Glutamatergic neuron (in vitro differentiated cells): ENCODE measurements around the gene FUT4. TPM values are rescaled to one million over a fixed set of nuclear protein-coding genes. Genes with fewer than 3 reads are reported as not detected.
"Not testable (repeated sequence)": the region's sequence is repeated elsewhere in the genome, so short reads cannot be mapped to it uniquely, and the experiment has no call there.

Source experiments
- DNase-seq: peaks from one replicate; pipeline ENCODE4 v3.0.0; 2022
- H3K27ac Mint-ChIP-seq: one replicate; pipeline ENCODE4 v1.8.0; 2020; ENCODE audit warnings: mild to moderate bottlenecking, mixed read lengths, inconsistent platforms; ENCODE audit not compliant: unreplicated experiment
- H3K27me3 Mint-ChIP-seq: one replicate; pipeline ENCODE4 v1.8.0; 2020; ENCODE audit warnings: mild to moderate bottlenecking, moderate library complexity, mixed read lengths, inconsistent platforms; ENCODE audit not compliant: unreplicated experiment
- H3K36me3 Mint-ChIP-seq: one replicate; pipeline ENCODE4 v1.8.0; 2020; ENCODE audit warnings: mild to moderate bottlenecking, mixed read lengths, inconsistent platforms; ENCODE audit not compliant: unreplicated experiment
- H3K4me1 Mint-ChIP-seq: one replicate; pipeline ENCODE4 v1.8.0; 2020; ENCODE audit warnings: mild to moderate bottlenecking, low read depth, mixed read lengths, inconsistent platforms; ENCODE audit not compliant: unreplicated experiment
- H3K4me3 Mint-ChIP-seq: one replicate; pipeline ENCODE4 v1.8.0; 2020; ENCODE audit warnings: mild to moderate bottlenecking, mixed read lengths, inconsistent platforms; ENCODE audit not compliant: unreplicated experiment
- H3K9me3 Mint-ChIP-seq: one replicate; pipeline ENCODE4 v1.8.0; 2020; ENCODE audit warnings: mild to moderate bottlenecking, moderate library complexity, mixed read lengths, inconsistent platforms; ENCODE audit not compliant: unreplicated experiment
- CTCF ChIP-seq: fragments of 200-600 bp; sonication (generic); IDR thresholded peaks from one replicate; pipeline ENCODE4 v1.5.0; 2021; ENCODE audit not compliant: partially characterized antibody, unreplicated experiment
- total RNA-seq: library from RNA; stranded (reverse); fragmentation: NEBNext Ultra II Directional; extraction: Animal tissue kit (Norgen Biotek cat#: 25700); gene quantifications from one replicate; pipeline ENCODE4 v1.2.1, GENCODE V29; 2021; ENCODE audit not compliant: unreplicated experiment

FUT4 gene
- total RNA-seq, 1 donor from 2014 or later: 2.2 TPM

- Mint-ChIP-seq H3K27ac (no peak overlapping the region), H3K4me1 (no peaks in the 10 kb centered on the region), H3K36me3 (no peaks in the 10 kb centered on the region), H3K4me3 (no peak overlapping the region), H3K27me3 (peaks cover 7% of the 10 kb centered on the region), H3K9me3 (no peaks in the 10 kb centered on the region)
- no peak for TF ChIP-seq CTCF
- DNase-seq: no peak
Measured at GRCh38 chr11:94550513-94550912, 6.8 kb downstream of the FUT4 start.

- no peaks in the 10 kb centered on the region for H3K36me3 Mint-ChIP-seq
- H3K27ac Mint-ChIP-seq: no peak overlapping the region
- H3K4me3 Mint-ChIP-seq: no peak overlapping the region
- H3K27me3 Mint-ChIP-seq: no peaks in the 10 kb centered on the region
- DNase-seq: no peak
- H3K4me1 Mint-ChIP-seq: no peaks in the 10 kb centered on the region
- H3K9me3 Mint-ChIP-seq: no peaks in the 10 kb centered on the region
- TF ChIP-seq CTCF: no peak
Measured at GRCh38 chr11:94553938-94554337, 10.2 kb downstream of the FUT4 start.

- not testable (repeated sequence) for H3K36me3 Mint-ChIP-seq, DNase-seq, H3K27ac Mint-ChIP-seq
Measured at GRCh38 chr11:94555752-94556329, 12.1 kb downstream of the FUT4 start.

GRCh38 chr11:94557421-94557820 is 13.7 kb downstream of the FUT4 start:
- Mint-ChIP-seq H3K27me3 (no peaks in the 10 kb centered on the region), H3K27ac (no peak overlapping the region)
- TF ChIP-seq CTCF: no peak

More at GRCh38 chr11:94555752-94556329, 12.1 kb downstream of the FUT4 start:
- H3K4me1 Mint-ChIP-seq, H3K27me3 Mint-ChIP-seq, H3K9me3 Mint-ChIP-seq, H3K4me3 Mint-ChIP-seq: not testable (repeated sequence)

GRCh38 chr11:94557992-94558391 is 14.3 kb downstream of the FUT4 start:
- no peaks in the 10 kb centered on the region for H3K36me3 Mint-ChIP-seq
- no peak overlapping the region for H3K27ac Mint-ChIP-seq
- no peak for DNase-seq
- no peaks in the 10 kb centered on the region for H3K9me3 Mint-ChIP-seq
- no peak overlapping the region for H3K4me3 Mint-ChIP-seq
- no peaks in the 10 kb centered on the region for H3K27me3 Mint-ChIP-seq
- TF ChIP-seq CTCF: no peak
- no peaks in the 10 kb centered on the region for H3K4me1 Mint-ChIP-seq

More at GRCh38 chr11:94557421-94557820, 13.7 kb downstream of the FUT4 start:
- Mint-ChIP-seq H3K36me3 (no peaks in the 10 kb centered on the region), H3K9me3 (no peaks in the 10 kb centered on the region), H3K4me1 (no peaks in the 10 kb centered on the region), H3K4me3 (no peak overlapping the region)
- DNase-seq: no peak
